Measurements from ENCODE around the gene ATF7IP2.
"Not testable (repeated sequence)": the region's sequence is repeated elsewhere in the genome, so short reads cannot be mapped to it uniquely, and the experiment has no call there.

ATF7IP2 gene

GRCh38 chr16:10410469-10410868, 24.6 kb downstream of the ATF7IP2 start:
- Histone ChIP-seq H3K9me3 (ENCODE audit: insufficient read depth, low read length) (peaks cover 35% of the 10 kb centered on the region; the same call in 1 of the 2 replicates), H4K20me1 (ENCODE audit: low read depth, low read length) (no peaks in the 10 kb centered on the region), H3K9ac (ENCODE audit: low read length) (no peak overlapping the region), H3K27ac (ENCODE audit: low read depth, low read length) (no peak overlapping the region), H3K4me2 (ENCODE audit: low read depth, low read length, poor library complexity, severe bottlenecking) (no peak overlapping the region), H3K79me2 (ENCODE audit: insufficient read depth, low read length) (peaks cover 52% of the 10 kb centered on the region), H2AFZ (ENCODE audit: low read depth, low read length, severe bottlenecking) (no peak overlapping the region), H3K4me3 (ENCODE audit: insufficient read depth, low read length, poor library complexity, severe bottlenecking) (no peak overlapping the region), H3K36me3 (ENCODE audit: low read length) (peaks cover 16% of the 10 kb centered on the region), H3K9me2 (replicated peaks; ENCODE audit: insufficient read depth, low read length) (no peaks in the 10 kb centered on the region), H3K27me3 (ENCODE audit: low read length) (no peaks in the 10 kb centered on the region), H3F3A (ENCODE audit: insufficient read depth) (no peaks in the 10 kb centered on the region)
- TF ChIP-seq CTCF (IDR thresholded peaks at IDR 0.05; ENCODE audit: insufficient read depth, low read length, poor library complexity, severe bottlenecking) = no peak
- no peak for TF ChIP-seq EZH2phosphoT487 (conservative IDR thresholded peaks at IDR 0.05; ENCODE audit: low read length)

GRCh38 chr16:10412935-10413601, 27.2 kb downstream of the ATF7IP2 start:
- H3K9me2 ChIP-seq (replicated peaks; ENCODE audit: insufficient read depth, low read length) = no peaks in the 10 kb centered on the region
- peaks cover 50% of the 10 kb centered on the region for H3K79me2 ChIP-seq (ENCODE audit: insufficient read depth, low read length)
- H3K4me2 ChIP-seq (ENCODE audit: low read depth, low read length, poor library complexity, severe bottlenecking) = no peak overlapping the region
- H3K27ac ChIP-seq (ENCODE audit: low read depth, low read length) = no peak overlapping the region
- no peaks in the 10 kb centered on the region for H4K20me1 ChIP-seq (ENCODE audit: low read depth, low read length)
- H3K36me3 ChIP-seq (ENCODE audit: low read length) = peaks cover 34% of the 10 kb centered on the region
- no peaks in the 10 kb centered on the region for H3F3A ChIP-seq (ENCODE audit: insufficient read depth)
- peaks cover 56% of the 10 kb centered on the region; the same call in 1 of the 2 replicates for H3K9me3 ChIP-seq (ENCODE audit: insufficient read depth, low read length)
- H3K4me3 ChIP-seq (ENCODE audit: insufficient read depth, low read length, poor library complexity, severe bottlenecking) = no peak overlapping the region
- TF ChIP-seq CTCF (IDR thresholded peaks at IDR 0.05; ENCODE audit: insufficient read depth, low read length, poor library complexity, severe bottlenecking) (no peak), EZH2phosphoT487 (conservative IDR thresholded peaks at IDR 0.05; ENCODE audit: low read length) (no peak)
- no peak overlapping the region for H3K9ac ChIP-seq (ENCODE audit: low read length)
- no peaks in the 10 kb centered on the region for H3K27me3 ChIP-seq (ENCODE audit: low read length)
- no peak overlapping the region for H2AFZ ChIP-seq (ENCODE audit: low read depth, low read length, severe bottlenecking)

GRCh38 chr16:10418204-10418603, 32.3 kb downstream of the ATF7IP2 start:
- Histone ChIP-seq H3K79me2 (ENCODE audit: insufficient read depth, low read length) (peaks cover 13% of the 10 kb centered on the region; the same call in 1 of the 2 replicates), H3K9me3 (ENCODE audit: insufficient read depth, low read length) (peaks cover 42% of the 10 kb centered on the region; the same call in 1 of the 2 replicates), H3K36me3 (ENCODE audit: low read length) (peaks cover 34% of the 10 kb centered on the region)
- H3K9me2 ChIP-seq (replicated peaks; ENCODE audit: insufficient read depth, low read length); H4K20me1 ChIP-seq (ENCODE audit: low read depth, low read length); H3K4me2 ChIP-seq (ENCODE audit: low read depth, low read length, poor library complexity, severe bottlenecking); H3F3A ChIP-seq (ENCODE audit: insufficient read depth); H3K9ac ChIP-seq (ENCODE audit: low read length); H3K27ac ChIP-seq (ENCODE audit: low read depth, low read length); H3K4me3 ChIP-seq (ENCODE audit: insufficient read depth, low read length, poor library complexity, severe bottlenecking); H2AFZ ChIP-seq (ENCODE audit: low read depth, low read length, severe bottlenecking); H3K27me3 ChIP-seq (ENCODE audit: low read length): not testable (repeated sequence)

GRCh38 chr16:10419701-10420100, 33.8 kb downstream of the ATF7IP2 start:
- no peaks in the 10 kb centered on the region for H4K20me1 ChIP-seq (ENCODE audit: low read depth, low read length)
- H3K4me3 ChIP-seq (ENCODE audit: insufficient read depth, low read length, poor library complexity, severe bottlenecking) = no peak overlapping the region
- TF ChIP-seq CTCF (IDR thresholded peaks at IDR 0.05; ENCODE audit: insufficient read depth, low read length, poor library complexity, severe bottlenecking) (no peak), EZH2phosphoT487 (conservative IDR thresholded peaks at IDR 0.05; ENCODE audit: low read length) (no peak)
- no peaks in the 10 kb centered on the region for H3K27me3 ChIP-seq (ENCODE audit: low read length)
- no peak overlapping the region for H3K9ac ChIP-seq (ENCODE audit: low read length)
- peaks cover 5% of the 10 kb centered on the region; the same call in 1 of the 2 replicates for H3K79me2 ChIP-seq (ENCODE audit: insufficient read depth, low read length)
- no peak overlapping the region for H3K4me2 ChIP-seq (ENCODE audit: low read depth, low read length, poor library complexity, severe bottlenecking)
- peaks cover 27% of the 10 kb centered on the region; the same call in 1 of the 2 replicates for H3K36me3 ChIP-seq (ENCODE audit: low read length)
- no peaks in the 10 kb centered on the region for H3K9me2 ChIP-seq (replicated peaks; ENCODE audit: insufficient read depth, low read length)
- H3K27ac ChIP-seq (ENCODE audit: low read depth, low read length) = no peak overlapping the region
- H2AFZ ChIP-seq (ENCODE audit: low read depth, low read length, severe bottlenecking) = no peak overlapping the region
- peaks cover 36% of the 10 kb centered on the region; the same call in 1 of the 2 replicates for H3K9me3 ChIP-seq (ENCODE audit: insufficient read depth, low read length)
- H3F3A ChIP-seq (ENCODE audit: insufficient read depth) = no peaks in the 10 kb centered on the region

All from SU-DHL-6 (cell line).